ENCODE results near the gene LAMA2. TPM values are rescaled to one million over a fixed set of nuclear protein-coding genes. Genes with fewer than 3 reads are reported as not detected.

The LAMA2 gene
- total and polyA plus RNA-seq, 2 experiments from 2014 or later: 0.91 to 6.4 TPM

DNA sequence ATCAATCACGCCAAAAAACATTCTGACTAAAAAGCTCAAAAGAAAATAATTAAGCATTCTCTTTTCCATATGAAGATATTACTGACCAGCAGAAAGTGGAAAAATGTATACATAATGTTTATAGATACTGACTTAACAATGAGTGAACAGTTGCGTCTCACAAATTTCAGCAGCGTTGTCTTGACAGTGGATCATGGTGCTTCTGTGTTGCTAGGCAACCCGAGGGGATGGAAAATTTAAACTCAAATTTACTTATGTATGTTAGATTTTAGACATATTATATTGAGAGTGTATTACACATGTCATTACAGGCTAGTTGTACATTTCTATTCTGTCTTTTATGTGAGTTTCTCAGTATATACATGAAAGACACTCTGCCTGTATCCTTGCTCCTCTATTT, 110.2 kb downstream of the LAMA2 start:
- Histone ChIP-seq H3K4me2 (no peak overlapping the region), H3F3A (replicated peaks; ENCODE audit: low read depth) (no peaks in the 10 kb centered on the region), H3K27me3 (ENCODE audit: insufficient read depth) (no peaks in the 10 kb centered on the region), H4K20me1 (replicated peaks; ENCODE audit: insufficient read depth) (no peaks in the 10 kb centered on the region), H3K4me3 (no peak overlapping the region), H3K79me2 (replicated peaks; ENCODE audit: insufficient read depth) (no peaks in the 10 kb centered on the region), H3K36me3 (ENCODE audit: insufficient read depth) (no peaks in the 10 kb centered on the region), H3K27ac (ENCODE audit: low read depth) (no peak overlapping the region), H3K4me1 (ENCODE audit: insufficient read depth) (no peaks in the 10 kb centered on the region; the same call in 1 of the 2 replicates), H3K9me2 (ENCODE audit: insufficient read depth) (0 out of 2 replicates have a peak, but pooled peaks cover 6% of the 10 kb centered on the region), H2AFZ (no peak overlapping the region)
- H3K4me3 Mint-ChIP-seq: no peak overlapping the region
- H3K27me3 Mint-ChIP-seq (ENCODE audit: insufficient read depth, low read depth, poor library complexity): peaks cover 7% of the 10 kb centered on the region
- H3K36me3 Mint-ChIP-seq (ENCODE audit: low read depth): peaks cover 11% of the 10 kb centered on the region
- no peak for DNase-seq (ENCODE audit: low spot score)
- TF ChIP-seq STAT1 (IDR thresholded peaks at IDR 0.05; ENCODE audit: unreplicated experiment) (no peak), EZH2 (IDR thresholded peaks at IDR 0.05; ENCODE audit: low read depth, unreplicated experiment) (no peak), ZNF331 (CRISPR knock-in tag; IDR thresholded peaks at IDR 0.05; ENCODE audit: low read depth) (no peak), JUNB (IDR thresholded peaks at IDR 0.05; ENCODE audit: unreplicated experiment) (no peak), EZH2phosphoT487 (IDR thresholded peaks at IDR 0.05; ENCODE audit: unreplicated experiment) (no peak), CREB1 (CRISPR knock-in tag; IDR thresholded peaks at IDR 0.05; ENCODE audit: low read depth) (no peak), NANOG (IDR thresholded peaks at IDR 0.05; ENCODE audit: borderline replicate concordance) (no peak), ZNF114 (CRISPR knock-in tag; IDR thresholded peaks at IDR 0.05) (no peak), POLR2AphosphoS5 (IDR thresholded peaks at IDR 0.05; ENCODE audit: low read depth) (no peak)
- TF ChIP-seq, protein P1, sequence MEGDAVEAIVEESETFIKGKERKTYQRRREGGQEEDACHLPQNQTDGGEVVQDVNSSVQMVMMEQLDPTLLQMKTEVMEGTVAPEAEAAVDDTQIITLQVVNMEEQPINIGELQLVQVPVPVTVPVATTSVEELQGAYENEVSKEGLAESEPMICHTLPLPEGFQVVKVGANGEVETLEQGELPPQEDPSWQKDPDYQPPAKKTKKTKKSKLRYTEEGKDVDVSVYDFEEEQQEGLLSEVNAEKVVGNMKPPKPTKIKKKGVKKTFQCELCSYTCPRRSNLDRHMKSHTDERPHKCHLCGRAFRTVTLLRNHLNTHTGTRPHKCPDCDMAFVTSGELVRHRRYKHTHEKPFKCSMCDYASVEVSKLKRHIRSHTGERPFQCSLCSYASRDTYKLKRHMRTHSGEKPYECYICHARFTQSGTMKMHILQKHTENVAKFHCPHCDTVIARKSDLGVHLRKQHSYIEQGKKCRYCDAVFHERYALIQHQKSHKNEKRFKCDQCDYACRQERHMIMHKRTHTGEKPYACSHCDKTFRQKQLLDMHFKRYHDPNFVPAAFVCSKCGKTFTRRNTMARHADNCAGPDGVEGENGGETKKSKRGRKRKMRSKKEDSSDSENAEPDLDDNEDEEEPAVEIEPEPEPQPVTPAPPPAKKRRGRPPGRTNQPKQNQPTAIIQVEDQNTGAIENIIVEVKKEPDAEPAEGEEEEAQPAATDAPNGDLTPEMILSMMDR (conservative IDR thresholded peaks at IDR 0.05; ENCODE audit: low read depth in 2 of 2): no peak
- TF ChIP-seq, protein P2, sequence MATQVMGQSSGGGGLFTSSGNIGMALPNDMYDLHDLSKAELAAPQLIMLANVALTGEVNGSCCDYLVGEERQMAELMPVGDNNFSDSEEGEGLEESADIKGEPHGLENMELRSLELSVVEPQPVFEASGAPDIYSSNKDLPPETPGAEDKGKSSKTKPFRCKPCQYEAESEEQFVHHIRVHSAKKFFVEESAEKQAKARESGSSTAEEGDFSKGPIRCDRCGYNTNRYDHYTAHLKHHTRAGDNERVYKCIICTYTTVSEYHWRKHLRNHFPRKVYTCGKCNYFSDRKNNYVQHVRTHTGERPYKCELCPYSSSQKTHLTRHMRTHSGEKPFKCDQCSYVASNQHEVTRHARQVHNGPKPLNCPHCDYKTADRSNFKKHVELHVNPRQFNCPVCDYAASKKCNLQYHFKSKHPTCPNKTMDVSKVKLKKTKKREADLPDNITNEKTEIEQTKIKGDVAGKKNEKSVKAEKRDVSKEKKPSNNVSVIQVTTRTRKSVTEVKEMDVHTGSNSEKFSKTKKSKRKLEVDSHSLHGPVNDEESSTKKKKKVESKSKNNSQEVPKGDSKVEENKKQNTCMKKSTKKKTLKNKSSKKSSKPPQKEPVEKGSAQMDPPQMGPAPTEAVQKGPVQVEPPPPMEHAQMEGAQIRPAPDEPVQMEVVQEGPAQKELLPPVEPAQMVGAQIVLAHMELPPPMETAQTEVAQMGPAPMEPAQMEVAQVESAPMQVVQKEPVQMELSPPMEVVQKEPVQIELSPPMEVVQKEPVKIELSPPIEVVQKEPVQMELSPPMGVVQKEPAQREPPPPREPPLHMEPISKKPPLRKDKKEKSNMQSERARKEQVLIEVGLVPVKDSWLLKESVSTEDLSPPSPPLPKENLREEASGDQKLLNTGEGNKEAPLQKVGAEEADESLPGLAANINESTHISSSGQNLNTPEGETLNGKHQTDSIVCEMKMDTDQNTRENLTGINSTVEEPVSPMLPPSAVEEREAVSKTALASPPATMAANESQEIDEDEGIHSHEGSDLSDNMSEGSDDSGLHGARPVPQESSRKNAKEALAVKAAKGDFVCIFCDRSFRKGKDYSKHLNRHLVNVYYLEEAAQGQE (IDR thresholded peaks at IDR 0.05; ENCODE audit: unreplicated experiment): no peak
- TF ChIP-seq, protein P3, sequence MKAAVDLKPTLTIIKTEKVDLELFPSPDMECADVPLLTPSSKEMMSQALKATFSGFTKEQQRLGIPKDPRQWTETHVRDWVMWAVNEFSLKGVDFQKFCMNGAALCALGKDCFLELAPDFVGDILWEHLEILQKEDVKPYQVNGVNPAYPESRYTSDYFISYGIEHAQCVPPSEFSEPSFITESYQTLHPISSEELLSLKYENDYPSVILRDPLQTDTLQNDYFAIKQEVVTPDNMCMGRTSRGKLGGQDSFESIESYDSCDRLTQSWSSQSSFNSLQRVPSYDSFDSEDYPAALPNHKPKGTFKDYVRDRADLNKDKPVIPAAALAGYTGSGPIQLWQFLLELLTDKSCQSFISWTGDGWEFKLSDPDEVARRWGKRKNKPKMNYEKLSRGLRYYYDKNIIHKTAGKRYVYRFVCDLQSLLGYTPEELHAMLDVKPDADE (IDR thresholded peaks at IDR 0.05): no peak
- TF ChIP-seq, protein P4, sequence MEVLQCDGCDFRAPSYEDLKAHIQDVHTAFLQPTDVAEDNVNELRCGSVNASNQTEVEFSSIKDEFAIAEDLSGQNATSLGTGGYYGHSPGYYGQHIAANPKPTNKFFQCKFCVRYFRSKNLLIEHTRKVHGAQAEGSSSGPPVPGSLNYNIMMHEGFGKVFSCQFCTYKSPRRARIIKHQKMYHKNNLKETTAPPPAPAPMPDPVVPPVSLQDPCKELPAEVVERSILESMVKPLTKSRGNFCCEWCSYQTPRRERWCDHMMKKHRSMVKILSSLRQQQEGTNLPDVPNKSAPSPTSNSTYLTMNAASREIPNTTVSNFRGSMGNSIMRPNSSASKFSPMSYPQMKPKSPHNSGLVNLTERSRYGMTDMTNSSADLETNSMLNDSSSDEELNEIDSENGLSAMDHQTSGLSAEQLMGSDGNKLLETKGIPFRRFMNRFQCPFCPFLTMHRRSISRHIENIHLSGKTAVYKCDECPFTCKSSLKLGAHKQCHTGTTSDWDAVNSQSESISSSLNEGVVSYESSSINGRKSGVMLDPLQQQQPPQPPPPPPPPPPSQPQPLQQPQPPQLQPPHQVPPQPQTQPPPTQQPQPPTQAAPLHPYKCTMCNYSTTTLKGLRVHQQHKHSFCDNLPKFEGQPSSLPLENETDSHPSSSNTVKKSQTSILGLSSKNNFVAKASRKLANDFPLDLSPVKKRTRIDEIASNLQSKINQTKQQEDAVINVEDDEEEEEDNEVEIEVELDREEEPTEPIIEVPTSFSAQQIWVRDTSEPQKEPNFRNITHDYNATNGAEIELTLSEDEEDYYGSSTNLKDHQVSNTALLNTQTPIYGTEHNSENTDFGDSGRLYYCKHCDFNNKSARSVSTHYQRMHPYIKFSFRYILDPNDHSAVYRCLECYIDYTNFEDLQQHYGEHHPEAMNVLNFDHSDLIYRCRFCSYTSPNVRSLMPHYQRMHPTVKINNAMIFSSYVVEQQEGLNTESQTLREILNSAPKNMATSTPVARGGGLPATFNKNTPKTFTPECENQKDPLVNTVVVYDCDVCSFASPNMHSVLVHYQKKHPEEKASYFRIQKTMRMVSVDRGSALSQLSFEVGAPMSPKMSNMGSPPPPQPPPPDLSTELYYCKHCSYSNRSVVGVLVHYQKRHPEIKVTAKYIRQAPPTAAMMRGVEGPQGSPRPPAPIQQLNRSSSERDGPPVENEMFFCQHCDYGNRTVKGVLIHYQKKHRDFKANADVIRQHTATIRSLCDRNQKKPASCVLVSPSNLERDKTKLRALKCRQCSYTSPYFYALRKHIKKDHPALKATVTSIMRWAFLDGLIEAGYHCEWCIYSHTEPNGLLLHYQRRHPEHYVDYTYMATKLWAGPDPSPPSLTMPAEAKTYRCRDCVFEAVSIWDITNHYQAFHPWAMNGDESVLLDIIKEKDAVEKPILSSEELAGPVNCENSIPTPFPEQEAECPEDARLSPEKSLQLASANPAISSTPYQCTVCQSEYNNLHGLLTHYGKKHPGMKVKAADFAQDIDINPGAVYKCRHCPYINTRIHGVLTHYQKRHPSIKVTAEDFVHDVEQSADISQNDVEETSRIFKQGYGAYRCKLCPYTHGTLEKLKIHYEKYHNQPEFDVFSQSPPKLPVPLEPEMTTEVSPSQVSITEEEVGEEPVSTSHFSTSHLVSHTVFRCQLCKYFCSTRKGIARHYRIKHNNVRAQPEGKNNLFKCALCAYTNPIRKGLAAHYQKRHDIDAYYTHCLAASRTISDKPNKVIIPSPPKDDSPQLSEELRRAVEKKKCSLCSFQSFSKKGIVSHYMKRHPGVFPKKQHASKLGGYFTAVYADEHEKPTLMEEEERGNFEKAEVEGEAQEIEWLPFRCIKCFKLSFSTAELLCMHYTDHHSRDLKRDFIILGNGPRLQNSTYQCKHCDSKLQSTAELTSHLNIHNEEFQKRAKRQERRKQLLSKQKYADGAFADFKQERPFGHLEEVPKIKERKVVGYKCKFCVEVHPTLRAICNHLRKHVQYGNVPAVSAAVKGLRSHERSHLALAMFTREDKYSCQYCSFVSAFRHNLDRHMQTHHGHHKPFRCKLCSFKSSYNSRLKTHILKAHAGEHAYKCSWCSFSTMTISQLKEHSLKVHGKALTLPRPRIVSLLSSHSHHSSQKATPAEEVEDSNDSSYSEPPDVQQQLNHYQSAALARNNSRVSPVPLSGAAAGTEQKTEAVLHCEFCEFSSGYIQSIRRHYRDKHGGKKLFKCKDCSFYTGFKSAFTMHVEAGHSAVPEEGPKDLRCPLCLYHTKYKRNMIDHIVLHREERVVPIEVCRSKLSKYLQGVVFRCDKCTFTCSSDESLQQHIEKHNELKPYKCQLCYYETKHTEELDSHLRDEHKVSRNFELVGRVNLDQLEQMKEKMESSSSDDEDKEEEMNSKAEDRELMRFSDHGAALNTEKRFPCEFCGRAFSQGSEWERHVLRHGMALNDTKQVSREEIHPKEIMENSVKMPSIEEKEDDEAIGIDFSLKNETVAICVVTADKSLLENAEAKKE (CRISPR knock-in tag; IDR thresholded peaks at IDR 0.05): no peak
- peaks cover 5% of the 10 kb centered on the region for H3K4me1 Mint-ChIP-seq
- no peak for ATAC-seq
- H3K9me3 Mint-ChIP-seq: peaks cover 6% of the 10 kb centered on the region
- H3K27ac Mint-ChIP-seq: no peak overlapping the region
